HG03135 (cell line): Measurements from ENCODE around the gene PIP5KL1.
A peak's percentile ranks its signal among the peaks of the same experiment; 100 is the strongest.

Source experiments
- ATAC-seq: cut with Tn5 transposase; IDR thresholded peaks from one replicate; pipeline ENCODE4 v1.9.1; 2021; ENCODE audit warnings: mild to moderate bottlenecking, moderate library complexity; ENCODE audit not compliant: unreplicated experiment

PIP5KL1 gene

DNA sequence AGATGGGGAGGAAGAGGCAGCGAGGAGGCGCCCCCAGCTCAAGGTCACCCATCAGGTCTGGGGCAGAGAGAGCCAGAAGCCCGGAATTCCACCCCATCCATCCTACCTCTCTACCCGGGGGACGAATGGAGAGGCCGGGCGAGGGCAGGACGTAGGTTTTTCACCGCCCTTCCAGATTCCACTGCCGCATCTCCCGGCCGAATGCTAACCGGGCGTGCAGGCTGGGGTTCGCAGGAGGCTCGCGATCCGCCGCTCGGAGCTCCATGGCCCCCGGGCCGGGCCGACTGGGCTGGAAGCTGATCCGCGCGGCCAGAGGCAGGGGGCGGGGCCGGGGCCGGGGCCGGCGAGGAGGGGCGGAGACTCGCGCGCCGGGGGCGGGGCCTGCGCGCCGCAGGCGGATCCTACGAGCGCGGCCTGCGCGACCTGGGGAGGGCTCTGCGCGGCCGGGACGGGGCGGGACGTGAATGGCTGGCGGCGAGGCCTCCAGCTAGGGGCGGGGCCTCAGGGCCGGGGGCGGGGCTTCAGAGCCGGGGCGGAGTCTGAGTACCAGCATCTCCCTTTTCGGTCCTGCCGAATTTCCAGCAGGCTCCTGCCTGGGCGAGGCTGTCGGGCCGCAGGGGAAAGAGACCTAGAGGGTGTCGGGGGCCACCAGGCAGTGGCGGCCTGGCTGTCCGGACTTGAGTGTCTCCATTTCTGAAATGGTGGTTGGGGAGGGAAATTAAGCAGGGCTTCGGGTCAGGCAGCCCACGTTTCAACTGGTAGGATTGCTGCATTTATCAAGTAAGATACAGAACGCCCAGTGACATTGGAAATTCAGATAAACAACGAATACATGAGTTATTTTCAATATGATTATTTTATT lies 13.6 kb downstream of the PIP5KL1 start, which contains the start of gene ST6GALNAC4:
ST6GALNAC4 (minus strand) TSS at position 322 of the 862 bp plus-strand sequence. CDS start 622 bp downstream, outside the sequence.
- peak; percentile 61 for ATAC-seq

DNA sequence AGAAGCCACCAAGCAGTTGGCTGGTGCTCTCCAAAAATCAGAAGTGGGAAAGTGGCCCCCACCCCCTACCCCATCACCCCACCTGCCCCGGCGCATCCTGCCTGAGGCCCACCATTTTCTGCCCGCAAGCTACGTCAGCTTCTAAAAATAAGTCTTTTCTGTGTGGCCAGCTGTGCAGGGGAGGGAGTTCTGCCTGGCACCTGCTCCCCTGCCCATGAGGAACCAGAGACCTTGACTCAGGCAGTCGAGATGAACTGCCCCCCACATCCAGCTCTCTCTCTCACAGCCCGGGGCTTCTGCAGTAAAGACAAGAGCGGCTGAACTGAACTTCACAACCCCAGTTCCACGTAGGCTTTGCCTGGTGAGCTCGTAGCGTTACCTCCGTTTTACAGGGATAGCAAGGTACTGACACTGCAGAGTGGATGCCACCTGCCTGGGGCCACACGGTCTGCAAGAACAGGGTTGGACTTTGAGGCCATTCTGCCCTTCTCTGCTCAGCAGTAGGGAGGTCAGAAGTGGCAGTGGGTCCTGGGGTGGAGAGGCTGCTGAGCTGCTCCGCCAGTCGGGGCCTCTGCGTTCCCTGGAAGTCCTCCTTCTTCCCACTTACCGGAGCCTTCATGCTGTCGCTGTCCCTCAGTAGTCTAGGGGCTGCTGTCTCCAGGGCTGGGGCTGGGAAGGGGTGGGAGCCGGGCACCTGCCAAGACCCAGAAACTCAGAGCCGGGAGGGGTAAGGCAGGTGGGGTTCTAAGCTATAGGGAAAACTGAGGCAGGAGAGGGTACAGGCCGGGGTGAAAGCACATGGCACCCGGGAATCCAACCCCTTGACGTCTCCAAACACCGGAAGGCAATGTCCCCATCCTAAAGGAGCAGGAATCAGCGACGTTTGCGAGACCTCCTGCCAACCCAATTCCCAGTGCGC lies 14.5 kb downstream of the PIP5KL1 start:
- no peak for ATAC-seq

DNA sequence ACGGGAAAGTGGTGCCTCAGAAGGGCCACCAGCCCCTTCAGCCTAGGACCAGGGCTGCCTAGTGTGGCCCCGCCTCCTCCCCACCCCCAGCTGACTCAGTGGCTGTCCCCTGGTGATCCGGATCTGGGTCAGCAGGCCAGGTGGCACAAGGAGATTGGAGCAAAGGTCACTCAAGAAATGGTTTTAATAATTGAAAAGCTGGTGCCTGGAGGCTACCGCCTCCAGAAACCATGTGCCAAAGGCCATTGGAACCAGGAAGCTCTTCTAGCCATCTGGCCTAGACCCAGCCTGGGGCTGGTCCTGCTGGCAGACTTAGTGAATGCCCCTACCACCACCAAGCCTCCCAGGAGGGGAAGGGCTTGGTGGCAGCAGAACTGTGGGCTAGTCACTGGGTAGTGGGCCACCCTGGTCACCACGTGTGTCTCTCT lies 15.2 kb downstream of the PIP5KL1 start:
- no peak for ATAC-seq

DNA sequence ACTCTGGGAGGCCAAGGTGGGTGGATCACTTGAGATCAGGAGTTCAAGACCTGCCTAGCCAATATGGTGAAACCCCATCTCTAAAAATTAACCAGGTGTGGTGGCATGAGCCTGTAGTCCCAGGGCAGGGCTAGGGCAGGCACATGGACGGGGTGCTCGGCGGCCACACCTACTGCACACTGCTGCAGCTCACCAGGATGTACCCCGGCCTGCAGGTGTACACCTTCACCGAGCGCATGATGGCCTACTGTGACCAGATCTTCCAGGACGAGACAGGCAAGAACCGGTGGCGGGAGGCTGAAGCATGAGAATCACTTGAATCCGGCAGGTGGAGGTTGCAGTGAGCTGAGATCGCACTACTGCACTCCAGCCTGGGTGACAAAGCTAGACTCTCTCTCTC lies 16.9 kb downstream of the PIP5KL1 start:
- no peak for ATAC-seq

DNA sequence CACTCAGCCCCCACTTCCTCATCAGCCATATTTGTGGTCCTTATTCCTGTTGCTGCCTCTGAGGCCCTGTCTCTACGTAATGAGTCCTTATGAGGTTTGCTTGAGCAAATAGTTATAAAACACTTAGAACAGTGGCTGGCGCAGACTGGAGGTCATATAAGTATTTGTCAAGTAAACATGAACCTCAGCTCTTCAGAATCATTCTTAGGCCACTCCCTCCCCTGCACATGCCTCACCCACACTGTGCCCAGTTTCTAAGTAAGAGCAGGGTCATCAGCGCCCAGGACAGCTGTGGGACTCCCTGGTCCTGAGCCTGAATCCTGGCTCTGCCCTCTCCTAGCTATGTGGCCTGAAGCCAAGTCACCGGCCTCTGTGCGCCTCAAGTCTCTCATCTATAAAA lies 17.7 kb downstream of the PIP5KL1 start:
- no peak for ATAC-seq

DNA sequence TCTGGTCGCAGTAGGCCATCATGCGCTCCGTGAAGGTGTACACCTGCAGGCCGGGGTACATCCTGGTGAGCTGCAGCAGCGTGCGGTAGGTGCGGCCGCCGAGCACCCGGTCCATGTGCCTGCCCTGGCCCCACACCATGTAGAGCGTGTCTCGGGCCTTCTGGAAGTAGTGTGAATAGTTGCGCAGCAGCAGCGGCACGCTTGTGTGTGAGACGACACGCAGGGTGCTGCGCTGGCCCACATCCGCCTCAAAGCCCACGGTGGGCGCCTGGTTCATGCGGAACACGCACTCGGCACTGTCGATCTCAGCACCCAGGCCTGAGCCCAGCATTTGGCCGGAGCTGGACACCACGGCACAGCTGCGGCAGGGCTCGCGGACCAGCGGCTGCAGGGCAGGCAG lies 18.3 kb downstream of the PIP5KL1 start:
- no peak for ATAC-seq

DNA sequence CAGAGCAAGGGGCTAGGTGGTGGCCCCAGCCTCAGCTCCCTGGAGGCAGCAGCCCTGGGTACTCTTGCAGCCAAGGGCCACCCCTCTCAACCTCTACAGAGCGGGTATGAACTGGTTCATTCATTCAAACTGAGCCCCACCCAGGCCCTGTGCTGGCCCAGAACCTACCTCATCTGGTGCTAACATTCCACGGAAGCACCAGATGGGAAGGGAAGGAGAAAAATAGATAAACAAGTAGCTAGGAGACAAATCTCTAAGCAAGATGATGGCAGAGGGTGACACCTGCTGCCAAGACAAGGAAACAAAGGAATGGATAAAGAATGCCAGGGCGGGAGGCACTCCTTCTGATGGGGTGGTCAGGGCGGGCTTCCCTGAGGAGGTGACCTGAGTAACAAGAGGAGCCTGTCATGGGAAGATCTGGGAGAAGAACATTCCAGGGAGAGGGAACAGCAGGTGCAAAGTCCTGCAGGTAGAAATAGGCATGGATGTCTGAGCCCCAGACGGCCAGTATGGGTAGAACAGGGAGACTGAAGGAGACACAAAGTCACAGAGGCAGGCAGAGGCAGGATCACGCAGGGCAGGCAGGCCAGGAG lies 19.9 kb downstream of the PIP5KL1 start:
- ATAC-seq = no peak

DNA sequence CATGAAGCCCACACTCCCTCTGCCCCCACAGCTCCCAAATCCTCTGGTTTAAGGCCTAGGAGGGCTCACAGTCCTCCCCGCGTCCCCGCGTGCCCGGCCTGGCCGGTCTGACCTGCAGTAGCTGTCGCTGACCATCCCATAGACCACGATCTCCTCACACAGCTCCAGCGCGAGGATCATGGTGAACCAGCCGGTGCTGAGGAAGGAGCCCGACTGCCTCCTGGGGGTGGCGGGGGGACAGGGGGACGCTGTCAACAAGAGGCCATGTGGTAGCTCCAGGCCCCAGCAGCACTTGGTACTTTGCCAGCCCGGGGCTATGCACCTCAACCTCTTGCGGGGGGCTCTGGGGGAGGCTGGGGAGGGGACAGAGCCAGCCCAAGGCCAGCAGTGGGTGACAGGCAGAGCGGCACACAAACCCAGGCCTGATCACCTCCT lies 20.7 kb downstream of the PIP5KL1 start:
- no peak for ATAC-seq

DNA sequence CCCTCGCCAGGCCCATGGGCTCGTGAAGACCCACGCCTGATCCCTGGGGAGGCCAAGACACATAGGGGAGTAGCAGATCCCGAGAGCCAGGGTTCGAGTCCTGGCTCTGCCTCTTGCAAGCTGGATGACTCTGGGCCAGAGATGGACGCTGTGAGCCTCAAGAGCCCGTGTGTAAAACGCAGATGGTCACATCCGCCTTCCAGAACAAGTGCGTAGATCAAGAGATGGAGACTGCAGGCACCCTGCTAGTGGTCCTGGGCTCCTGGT lies 22.0 kb downstream of the PIP5KL1 start:
- no peak for ATAC-seq

DNA sequence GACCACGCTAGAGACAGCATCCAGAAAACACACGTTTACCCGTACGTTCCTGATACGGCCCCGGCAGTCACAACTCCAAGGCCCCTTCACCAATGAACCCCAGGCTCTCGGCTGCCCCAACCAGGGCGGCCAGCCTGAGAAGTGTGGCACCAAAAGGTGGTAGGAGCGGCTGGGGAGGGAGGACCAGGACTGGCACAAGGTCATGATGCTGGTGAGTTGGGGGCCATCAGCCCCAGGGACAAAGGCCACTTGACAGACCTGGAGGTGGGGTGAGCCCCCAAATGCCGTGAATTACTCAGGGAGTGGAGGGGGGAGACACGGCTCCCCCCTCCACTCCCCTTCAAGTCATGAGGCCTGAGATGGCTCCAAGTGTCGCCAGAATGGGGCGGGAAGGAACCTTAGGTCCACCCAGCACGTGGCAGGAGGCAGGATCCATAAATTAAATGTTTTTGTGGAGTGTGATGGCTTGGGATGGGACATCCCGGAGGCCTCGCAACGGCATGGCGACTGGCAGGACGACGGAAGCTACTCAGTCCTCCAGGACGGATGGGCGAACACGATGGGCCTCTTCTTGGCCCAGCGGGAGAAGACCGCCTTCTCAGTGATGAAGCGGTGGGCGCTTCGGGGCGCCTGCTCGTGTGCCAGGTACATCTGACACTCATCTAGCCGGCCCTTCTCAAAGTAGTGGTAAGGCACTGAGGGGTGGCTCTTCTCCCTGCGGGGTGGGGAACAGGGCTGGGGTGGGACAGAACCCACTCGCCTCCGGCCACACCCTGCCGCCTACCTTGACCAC lies 22.5 kb downstream of the PIP5KL1 start:
- no peak for ATAC-seq

DNA sequence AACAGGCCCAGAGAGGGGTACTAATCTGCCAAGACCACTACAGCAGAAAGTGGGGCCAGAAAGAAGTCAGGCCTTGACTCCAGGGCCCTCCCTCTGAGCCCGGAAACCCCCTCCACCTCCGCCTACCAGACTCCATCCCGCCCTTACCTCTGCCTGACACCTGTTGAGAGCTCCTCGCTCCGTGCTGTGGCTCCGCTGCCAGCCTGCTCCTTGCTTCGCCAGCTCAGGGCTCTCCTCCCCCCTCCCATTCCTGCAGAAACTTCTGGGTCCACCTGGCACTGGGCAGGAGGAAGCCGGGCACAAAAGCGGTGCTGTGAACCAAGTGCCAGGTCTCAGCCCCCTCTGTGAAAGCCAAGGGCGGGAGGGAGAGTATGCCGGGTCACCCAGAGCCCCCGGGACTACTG lies 24.8 kb downstream of the PIP5KL1 start:
- ATAC-seq = no peak

DNA sequence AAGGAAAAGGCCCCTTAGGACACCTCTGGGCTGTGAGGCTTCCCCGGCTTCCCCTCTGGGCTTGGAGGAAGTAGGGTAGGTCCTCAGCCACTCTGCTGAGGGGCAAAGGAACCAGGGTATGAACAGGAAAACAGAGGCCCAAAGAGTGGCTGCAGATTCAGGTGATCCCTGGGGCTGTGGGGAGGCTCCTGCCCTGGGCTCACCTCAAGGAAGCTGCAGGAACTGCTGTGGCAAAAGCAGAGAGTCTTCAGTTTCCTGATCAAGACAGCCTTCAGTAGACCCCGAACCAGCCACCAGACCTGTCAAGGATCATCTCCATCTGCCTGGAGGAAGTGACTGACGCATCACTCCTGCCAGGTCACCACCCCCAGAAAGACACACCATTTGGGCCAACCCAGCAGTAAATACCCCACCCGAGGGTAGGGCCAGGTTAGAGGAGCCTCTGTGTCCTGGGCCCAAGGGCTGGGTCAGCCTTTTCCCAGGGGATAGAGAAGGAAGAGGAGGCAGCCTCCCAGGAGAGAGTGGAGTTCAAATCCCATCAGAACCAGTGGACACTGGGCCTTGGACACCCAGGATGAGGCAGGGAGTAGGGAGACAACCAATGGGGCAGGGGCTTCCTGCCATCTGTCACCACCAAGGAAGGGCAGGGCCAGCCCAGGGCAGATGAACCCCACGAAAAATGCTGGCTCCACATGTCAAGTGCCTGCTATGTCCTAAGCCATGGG lies 25.4 kb downstream of the PIP5KL1 start:
- no peak for ATAC-seq

DNA sequence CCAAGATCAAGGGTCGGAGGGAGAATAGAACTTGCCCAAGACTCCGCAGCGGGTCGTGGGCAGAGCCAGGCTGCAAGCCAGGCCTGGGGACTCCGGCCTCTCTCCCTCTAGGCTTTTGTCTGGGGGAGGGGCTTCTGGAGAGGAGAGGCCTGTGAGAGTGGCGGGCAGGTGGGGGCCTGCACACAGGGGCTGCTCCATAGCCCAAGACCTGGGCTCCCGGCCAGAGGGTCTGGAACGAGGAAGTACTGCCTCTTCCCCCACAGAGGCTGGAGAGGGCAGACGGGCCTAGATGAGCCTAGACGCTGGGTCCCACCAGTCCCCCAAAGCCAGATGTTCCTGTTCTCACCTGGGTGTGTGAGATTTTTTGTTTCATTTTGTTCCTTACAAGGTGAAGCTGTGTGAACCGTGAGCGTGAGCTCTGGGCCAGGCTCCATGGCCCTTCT lies 26.0 kb downstream of the PIP5KL1 start:
- ATAC-seq = no peak

DNA sequence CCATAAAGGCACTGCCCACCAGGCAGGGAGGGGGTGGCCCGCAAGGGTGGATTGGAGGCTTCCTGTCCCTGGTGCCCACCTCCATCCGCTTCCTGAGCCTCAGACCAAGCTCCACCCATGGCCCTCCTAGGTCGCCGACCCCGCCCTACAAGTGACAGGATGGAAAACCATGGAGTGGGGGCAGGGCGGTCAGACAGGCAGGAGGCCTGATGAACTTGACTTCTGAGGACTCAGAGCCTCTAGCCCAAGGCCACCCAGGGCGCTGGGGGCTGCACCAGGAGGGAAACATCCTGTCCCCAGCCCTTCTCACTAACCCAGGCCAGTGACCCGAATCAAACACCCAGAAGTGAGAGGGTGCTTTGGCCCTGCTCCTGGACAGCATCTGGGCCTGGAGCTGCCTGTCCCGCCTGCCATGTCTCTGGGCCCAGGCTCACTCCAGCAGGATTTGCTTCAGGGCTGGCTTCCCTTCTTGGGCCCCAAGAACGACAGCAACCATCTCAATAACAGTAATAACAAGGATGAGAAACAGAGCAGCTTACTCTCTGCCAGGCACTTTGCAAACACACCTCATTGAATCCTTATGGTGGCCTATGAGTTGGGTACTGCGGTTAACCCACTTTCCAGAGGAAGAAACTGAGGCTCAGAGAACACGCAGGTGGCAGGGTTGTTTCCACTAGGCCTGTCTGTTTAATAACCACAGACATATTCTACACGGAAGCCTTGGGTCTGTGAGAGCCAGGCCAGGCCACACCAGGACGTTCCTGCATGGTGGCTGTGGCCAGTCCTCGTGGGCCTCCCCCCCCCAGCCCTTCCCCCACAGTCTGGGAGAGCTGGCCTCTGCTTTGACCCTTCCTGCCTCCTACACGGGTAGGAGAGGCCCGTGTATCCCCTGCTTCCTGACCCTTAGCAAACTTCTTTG lies 26.8 kb downstream of the PIP5KL1 start:
- ATAC-seq = no peak

DNA sequence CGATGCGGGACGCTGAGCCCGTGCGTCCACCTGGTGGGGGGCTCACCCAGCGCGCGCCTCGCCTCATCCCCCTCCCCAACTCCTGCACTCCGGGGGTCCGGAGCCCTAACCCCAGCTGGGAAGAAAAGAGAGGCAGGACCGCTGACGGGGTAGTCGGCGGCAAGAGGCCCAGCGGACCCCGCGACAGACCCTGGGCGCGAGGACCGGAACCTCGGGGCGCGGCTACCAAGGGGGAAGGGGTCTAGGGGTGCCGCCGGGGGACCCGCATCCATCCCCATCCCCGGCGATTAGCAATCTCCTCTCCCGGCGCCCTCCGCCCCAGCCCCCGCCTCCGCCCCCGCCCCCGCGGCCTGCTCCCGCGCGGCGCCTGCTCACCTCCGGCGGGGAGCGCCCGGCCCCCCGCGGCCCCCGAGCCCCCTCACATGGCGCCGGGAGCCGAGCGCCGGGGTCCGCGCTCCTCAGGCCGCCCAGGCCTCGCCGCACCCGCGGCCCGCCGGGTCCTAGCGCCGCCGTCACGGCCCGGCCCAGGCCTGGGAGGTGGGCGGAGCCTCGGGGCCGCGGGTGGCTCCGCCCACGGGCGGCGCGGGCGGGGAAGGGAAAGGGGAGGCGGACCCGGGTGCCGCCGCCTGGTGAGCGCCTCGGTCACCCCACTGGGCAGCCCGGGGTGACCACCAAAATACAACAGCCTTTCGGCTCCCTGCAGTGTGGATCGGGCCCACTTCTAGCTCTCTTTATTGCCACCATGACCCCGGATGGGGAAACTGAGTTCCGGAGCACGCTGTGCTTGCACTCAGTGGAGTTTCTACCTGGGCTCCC lies 31.2 kb downstream of the PIP5KL1 start, which contains the start of gene ST6GALNAC6:
ST6GALNAC6 (minus strand) TSS at position 476 of the 816 bp plus-strand sequence. CDS start 1,622 bp downstream, outside the sequence.
- ATAC-seq = peak; percentile 49

DNA sequence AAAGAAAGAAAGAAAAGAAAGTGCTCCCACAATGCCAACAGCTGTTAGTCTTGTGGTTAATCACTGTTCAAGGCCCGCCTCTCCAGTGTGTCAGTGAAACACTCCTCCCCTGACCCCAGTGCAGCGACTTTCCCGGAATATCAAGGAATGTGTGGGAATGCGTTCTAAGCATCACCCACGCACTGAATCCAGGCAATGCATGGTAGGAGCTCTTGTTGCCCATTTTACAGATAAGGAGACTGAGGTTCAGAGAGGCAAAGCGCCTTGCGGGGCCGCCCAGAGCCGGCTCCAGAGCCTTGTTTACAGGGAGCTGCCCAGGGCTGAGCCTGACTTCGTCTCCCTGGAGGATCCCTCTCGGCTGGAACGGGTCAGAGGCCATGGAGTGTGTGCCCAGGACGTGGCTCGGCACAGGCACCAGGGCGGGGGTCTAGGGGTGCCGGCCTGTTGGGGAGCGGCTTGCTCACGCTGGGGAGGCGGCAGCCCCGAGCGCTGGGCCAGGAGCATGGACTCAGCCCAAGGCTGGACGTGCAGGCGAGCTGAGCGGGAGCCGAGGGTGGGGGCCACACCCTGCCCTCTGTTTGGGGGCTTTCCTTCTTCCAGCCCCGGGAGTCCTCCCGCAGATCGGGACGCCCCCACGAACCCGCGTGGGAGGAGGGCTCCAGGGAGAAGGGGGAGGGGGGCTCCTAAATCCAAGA lies 32.0 kb downstream of the PIP5KL1 start:
- ATAC-seq = peak; percentile 4

DNA sequence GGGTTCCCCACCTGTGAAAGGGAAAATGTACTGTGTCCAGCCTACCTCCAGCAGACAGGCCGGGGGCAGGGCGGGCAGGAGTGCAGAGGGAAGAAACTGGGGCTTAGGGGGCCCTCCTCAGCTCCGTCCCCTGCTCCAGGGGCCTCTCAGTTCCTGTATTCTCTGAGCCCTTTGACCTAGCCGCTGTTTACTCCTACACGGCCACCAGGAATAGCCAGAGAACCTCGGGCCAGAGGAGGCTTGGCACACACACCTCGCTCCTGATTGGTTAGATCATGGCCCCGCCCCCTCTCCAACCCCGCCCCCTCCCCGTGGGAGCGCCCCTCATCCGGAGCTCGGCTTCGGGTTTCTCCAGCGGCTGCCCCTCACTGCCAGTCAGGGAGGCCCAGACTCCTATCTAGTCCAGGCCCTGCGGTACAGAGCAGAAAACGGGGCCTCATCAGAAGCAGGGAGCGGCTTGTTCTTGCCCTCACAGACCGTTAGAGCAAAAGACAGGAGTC lies 33.3 kb downstream of the PIP5KL1 start:
- no peak for ATAC-seq
